ENCODE data around the gene PDZD7. TPM values are rescaled to one million over a fixed set of nuclear protein-coding genes. Genes with fewer than 3 reads are reported as not detected.

PDZD7 gene
- total and polyA plus RNA-seq, 9 of the 15 experiments (the other 6 are each of a cell fraction or from before 2014, with no cell fraction given) = 0.04 to 0.24 (median 0.08) TPM; not detected in 3

DNA sequence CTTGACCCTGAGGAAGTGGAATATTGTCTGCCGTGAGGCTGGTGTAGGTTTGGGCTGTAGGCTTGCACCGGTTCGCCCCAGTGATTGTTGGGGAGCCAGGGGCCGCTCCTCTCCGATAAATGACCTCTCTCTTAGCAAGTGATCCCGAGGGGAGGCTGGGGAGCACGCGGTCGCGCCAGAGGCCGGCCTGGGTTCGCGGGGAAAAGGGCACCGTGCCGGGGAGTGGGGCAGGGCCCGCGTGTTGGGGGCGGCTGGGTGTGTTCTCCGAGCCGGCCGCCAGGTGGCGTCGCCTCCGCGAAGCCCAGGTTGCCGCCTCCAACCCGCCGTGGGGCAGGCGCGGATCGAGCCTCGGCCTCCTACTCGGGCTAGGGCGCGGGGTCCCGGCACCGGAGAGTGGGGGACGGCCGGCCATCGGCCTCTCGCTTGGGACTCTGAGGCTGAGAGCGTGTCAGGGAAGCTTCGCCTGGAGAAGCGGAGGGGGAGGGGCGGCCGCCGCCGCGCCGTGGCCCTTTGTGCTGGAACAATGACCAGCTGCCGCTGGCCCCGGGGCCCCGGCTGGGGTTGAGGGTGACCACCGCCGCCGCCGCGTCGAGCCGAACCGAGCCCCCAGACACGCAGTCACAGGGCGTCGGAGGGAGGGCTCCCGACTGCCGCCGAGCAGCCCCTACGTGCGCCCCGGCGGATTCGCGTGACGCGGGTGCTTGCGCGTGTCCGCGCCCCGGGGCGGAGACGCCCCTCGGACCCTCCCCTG is 31.8 kb downstream of the PDZD7 start (continued):
- TF ChIP-seq, protein P1, sequence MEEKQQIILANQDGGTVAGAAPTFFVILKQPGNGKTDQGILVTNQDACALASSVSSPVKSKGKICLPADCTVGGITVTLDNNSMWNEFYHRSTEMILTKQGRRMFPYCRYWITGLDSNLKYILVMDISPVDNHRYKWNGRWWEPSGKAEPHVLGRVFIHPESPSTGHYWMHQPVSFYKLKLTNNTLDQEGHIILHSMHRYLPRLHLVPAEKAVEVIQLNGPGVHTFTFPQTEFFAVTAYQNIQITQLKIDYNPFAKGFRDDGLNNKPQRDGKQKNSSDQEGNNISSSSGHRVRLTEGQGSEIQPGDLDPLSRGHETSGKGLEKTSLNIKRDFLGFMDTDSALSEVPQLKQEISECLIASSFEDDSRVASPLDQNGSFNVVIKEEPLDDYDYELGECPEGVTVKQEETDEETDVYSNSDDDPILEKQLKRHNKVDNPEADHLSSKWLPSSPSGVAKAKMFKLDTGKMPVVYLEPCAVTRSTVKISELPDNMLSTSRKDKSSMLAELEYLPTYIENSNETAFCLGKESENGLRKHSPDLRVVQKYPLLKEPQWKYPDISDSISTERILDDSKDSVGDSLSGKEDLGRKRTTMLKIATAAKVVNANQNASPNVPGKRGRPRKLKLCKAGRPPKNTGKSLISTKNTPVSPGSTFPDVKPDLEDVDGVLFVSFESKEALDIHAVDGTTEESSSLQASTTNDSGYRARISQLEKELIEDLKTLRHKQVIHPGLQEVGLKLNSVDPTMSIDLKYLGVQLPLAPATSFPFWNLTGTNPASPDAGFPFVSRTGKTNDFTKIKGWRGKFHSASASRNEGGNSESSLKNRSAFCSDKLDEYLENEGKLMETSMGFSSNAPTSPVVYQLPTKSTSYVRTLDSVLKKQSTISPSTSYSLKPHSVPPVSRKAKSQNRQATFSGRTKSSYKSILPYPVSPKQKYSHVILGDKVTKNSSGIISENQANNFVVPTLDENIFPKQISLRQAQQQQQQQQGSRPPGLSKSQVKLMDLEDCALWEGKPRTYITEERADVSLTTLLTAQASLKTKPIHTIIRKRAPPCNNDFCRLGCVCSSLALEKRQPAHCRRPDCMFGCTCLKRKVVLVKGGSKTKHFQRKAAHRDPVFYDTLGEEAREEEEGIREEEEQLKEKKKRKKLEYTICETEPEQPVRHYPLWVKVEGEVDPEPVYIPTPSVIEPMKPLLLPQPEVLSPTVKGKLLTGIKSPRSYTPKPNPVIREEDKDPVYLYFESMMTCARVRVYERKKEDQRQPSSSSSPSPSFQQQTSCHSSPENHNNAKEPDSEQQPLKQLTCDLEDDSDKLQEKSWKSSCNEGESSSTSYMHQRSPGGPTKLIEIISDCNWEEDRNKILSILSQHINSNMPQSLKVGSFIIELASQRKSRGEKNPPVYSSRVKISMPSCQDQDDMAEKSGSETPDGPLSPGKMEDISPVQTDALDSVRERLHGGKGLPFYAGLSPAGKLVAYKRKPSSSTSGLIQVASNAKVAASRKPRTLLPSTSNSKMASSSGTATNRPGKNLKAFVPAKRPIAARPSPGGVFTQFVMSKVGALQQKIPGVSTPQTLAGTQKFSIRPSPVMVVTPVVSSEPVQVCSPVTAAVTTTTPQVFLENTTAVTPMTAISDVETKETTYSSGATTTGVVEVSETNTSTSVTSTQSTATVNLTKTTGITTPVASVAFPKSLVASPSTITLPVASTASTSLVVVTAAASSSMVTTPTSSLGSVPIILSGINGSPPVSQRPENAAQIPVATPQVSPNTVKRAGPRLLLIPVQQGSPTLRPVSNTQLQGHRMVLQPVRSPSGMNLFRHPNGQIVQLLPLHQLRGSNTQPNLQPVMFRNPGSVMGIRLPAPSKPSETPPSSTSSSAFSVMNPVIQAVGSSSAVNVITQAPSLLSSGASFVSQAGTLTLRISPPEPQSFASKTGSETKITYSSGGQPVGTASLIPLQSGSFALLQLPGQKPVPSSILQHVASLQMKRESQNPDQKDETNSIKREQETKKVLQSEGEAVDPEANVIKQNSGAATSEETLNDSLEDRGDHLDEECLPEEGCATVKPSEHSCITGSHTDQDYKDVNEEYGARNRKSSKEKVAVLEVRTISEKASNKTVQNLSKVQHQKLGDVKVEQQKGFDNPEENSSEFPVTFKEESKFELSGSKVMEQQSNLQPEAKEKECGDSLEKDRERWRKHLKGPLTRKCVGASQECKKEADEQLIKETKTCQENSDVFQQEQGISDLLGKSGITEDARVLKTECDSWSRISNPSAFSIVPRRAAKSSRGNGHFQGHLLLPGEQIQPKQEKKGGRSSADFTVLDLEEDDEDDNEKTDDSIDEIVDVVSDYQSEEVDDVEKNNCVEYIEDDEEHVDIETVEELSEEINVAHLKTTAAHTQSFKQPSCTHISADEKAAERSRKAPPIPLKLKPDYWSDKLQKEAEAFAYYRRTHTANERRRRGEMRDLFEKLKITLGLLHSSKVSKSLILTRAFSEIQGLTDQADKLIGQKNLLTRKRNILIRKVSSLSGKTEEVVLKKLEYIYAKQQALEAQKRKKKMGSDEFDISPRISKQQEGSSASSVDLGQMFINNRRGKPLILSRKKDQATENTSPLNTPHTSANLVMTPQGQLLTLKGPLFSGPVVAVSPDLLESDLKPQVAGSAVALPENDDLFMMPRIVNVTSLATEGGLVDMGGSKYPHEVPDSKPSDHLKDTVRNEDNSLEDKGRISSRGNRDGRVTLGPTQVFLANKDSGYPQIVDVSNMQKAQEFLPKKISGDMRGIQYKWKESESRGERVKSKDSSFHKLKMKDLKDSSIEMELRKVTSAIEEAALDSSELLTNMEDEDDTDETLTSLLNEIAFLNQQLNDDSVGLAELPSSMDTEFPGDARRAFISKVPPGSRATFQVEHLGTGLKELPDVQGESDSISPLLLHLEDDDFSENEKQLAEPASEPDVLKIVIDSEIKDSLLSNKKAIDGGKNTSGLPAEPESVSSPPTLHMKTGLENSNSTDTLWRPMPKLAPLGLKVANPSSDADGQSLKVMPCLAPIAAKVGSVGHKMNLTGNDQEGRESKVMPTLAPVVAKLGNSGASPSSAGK (IDR thresholded peaks at IDR 0.05) = peak; percentile 43
- TF ChIP-seq MAZ (CRISPR knock-in tag; conservative IDR thresholded peaks at IDR 0.05 in 1 of 2, IDR thresholded peaks at IDR 0.05 in 1 of 2) = peak; percentile 76 to 90
- peak; percentile 62 to 71; a peak in 3 of 4 replicates for TF ChIP-seq NRF1 (conservative IDR thresholded peaks at IDR 0.05 in 1 of 2, IDR thresholded peaks at IDR 0.05 in 1 of 2)
- peak; percentile 53; the same call in 1 of the 2 replicates for TF ChIP-seq ETS1 (conservative IDR thresholded peaks at IDR 0.05; ENCODE audit: control insufficient read depth, low read depth, low read length)
- peak; percentile 86 for TF ChIP-seq SAFB (IDR thresholded peaks at IDR 0.05; ENCODE audit: borderline replicate concordance, low read depth, low read length)
- TF ChIP-seq VEZF1 (CRISPR knock-in tag; IDR thresholded peaks at IDR 0.05) = no peak; the same call in 1 of the 2 replicates
- TF ChIP-seq RCOR1 (IDR thresholded peaks at IDR 0.05; ENCODE audit: borderline replicate concordance in 1 of 2, low read depth in 2 of 2, low read length in 2 of 2) = no peak
- TF ChIP-seq HDAC1 (IDR thresholded peaks at IDR 0.05) = peak in 1 of 2 experiments; percentile 25; a peak in 2 of 4 replicates
